Neural progenitor cell (in vitro differentiated cells): ENCODE measurements around the gene RB1. TPM values are rescaled to one million over a fixed set of nuclear protein-coding genes. Genes with fewer than 3 reads are reported as not detected.

Experiments used
- DNase-seq: peaks from one replicate; pipeline ENCODE4 v3.0.0-alpha.2; 2016; ENCODE audit warnings: low spot score
- H2AFZ ChIP-seq: fragments of 200-600 bp; sonication (generic); replicated peaks from 2 replicates; pipeline ENCODE4 v1.6.1; 2016; ENCODE audit warnings: antibody characterized with exemption
- H3F3A ChIP-seq: fragments of 200-600 bp; sonication (generic); 2 replicates; pipeline ENCODE4 v1.6.1; 2016; ENCODE audit warnings: antibody characterized with exemption, low read depth
- H3K27ac ChIP-seq: fragments of 200-600 bp; sonication (generic); 2 replicates; pipeline ENCODE4 v1.5.1; 2016; ENCODE audit warnings: mild to moderate bottlenecking
- H3K27me3 ChIP-seq: fragments of 200-600 bp; sonication (generic); 2 replicates; pipeline ENCODE4 v1.6.1; 2016; ENCODE audit warnings: mild to moderate bottlenecking, moderate library complexity
- H3K36me3 ChIP-seq: fragments of 200-600 bp; sonication (generic); 2 replicates; pipeline ENCODE4 v1.5.1; 2016
- H3K4me1 ChIP-seq: fragments of 200-600 bp; sonication (generic); 2 replicates; pipeline ENCODE4 v1.6.1; 2016; ENCODE audit warnings: mixed run types
- H3K4me2 ChIP-seq: fragments of 200-600 bp; sonication (generic); 2 replicates; pipeline ENCODE4 v1.6.1; 2016
- H3K4me3 ChIP-seq: fragments of 200-600 bp; sonication (generic); 2 replicates; pipeline ENCODE4 v1.5.1; 2016
- H3K79me2 ChIP-seq: fragments of 200-600 bp; sonication (generic); 2 replicates; pipeline ENCODE4 v1.6.1; 2016; ENCODE audit warnings: low read depth
- H3K9ac ChIP-seq: fragments of 200-600 bp; sonication (generic); 2 replicates; pipeline ENCODE4 v1.6.1; 2016
- H3K9me3 ChIP-seq: fragments of 200-600 bp; sonication (generic); 2 replicates; pipeline ENCODE4 v1.5.1; 2016; ENCODE audit warnings: low read depth
- H4K20me1 ChIP-seq: fragments of 200-600 bp; sonication (generic); 2 replicates; pipeline ENCODE4 v1.6.1; 2016; ENCODE audit warnings: low read depth
- H3K27ac Mint-ChIP-seq: 3 replicates; pipeline ENCODE4 v1.8.0; 2021; ENCODE audit warnings: mixed read lengths
- H3K27me3 Mint-ChIP-seq: 2 replicates; pipeline ENCODE4 v1.8.0; 2022; ENCODE audit warnings: low read depth, mild to moderate bottlenecking, inconsistent platforms, moderate library complexity, mixed read lengths; ENCODE audit not compliant: insufficient read depth
- H3K36me3 Mint-ChIP-seq: 3 replicates; pipeline ENCODE4 v1.8.0; 2021; ENCODE audit warnings: mixed read lengths
- H3K4me1 Mint-ChIP-seq: 3 replicates; pipeline ENCODE4 v1.8.0; 2021; ENCODE audit warnings: mixed read lengths
- H3K4me3 Mint-ChIP-seq: 3 replicates; pipeline ENCODE4 v1.8.0; 2021; ENCODE audit warnings: mild to moderate bottlenecking, moderate library complexity, mixed read lengths
- H3K9me3 Mint-ChIP-seq: 3 replicates; pipeline ENCODE4 v1.8.0; 2020; ENCODE audit warnings: mixed read lengths
- CTCF ChIP-seq: fragments of 200-600 bp; sonication (generic); IDR thresholded peaks from 2 replicates; pipeline ENCODE4 v1.5.1; 2017; ENCODE audit warnings: antibody characterized with exemption, mild to moderate bottlenecking
- EZH2 ChIP-seq: fragments of 200-600 bp; sonication (generic); IDR thresholded peaks from 2 replicates; pipeline ENCODE4 v1.6.1; 2017; ENCODE audit warnings: antibody characterized with exemption, mild to moderate bottlenecking, moderate library complexity
- EZH2phosphoT487 ChIP-seq: fragments of 200-600 bp; sonication (generic); IDR thresholded peaks from 2 replicates; pipeline ENCODE4 v1.6.1; 2017; ENCODE audit warnings: antibody characterized with exemption
- total RNA-seq: library from RNA; depleted of rRNA; stranded (reverse); fragments of >200 nt; gene quantifications from 2 replicates; pipeline ENCODE4 v1.2.3, GENCODE V29; 2015; ENCODE audit warnings: low replicate concordance

The RB1 gene
- total RNA-seq, 1 donor from 2014 or later = 39.5 TPM

- H3K4me1 ChIP-seq = peaks cover 24% of the 10 kb centered on the region
- H3K4me2 ChIP-seq = peak overlapping the region; percentile 59
- no peak overlapping the region for H3K27ac ChIP-seq
- H3F3A ChIP-seq = no peaks in the 10 kb centered on the region
- H3K4me3 ChIP-seq = peak overlapping the region; percentile 22
- H3K9ac ChIP-seq = no peak overlapping the region
- no peaks in the 10 kb centered on the region for H3K79me2 ChIP-seq
- H4K20me1 ChIP-seq = no peaks in the 10 kb centered on the region
- H3K27me3 ChIP-seq = no peaks in the 10 kb centered on the region
- H3K36me3 ChIP-seq = no peaks in the 10 kb centered on the region
- H2AFZ ChIP-seq = peak overlapping the region; percentile 52
- no peak for DNase-seq
- peaks cover 21% of the 10 kb centered on the region for H3K36me3 Mint-ChIP-seq
- H3K9me3 ChIP-seq = no peaks in the 10 kb centered on the region
- peaks cover 5% of the 10 kb centered on the region for H3K9me3 Mint-ChIP-seq
- peak overlapping the region; percentile 86 for H3K27ac Mint-ChIP-seq
- no peak for TF ChIP-seq CTCF
- TF ChIP-seq EZH2 = no peak
- no peak for TF ChIP-seq EZH2phosphoT487
- peak overlapping the region; percentile 88 for H3K4me3 Mint-ChIP-seq
- peaks cover 21% of the 10 kb centered on the region for H3K4me1 Mint-ChIP-seq
- no peaks in the 10 kb centered on the region for H3K27me3 Mint-ChIP-seq
Observed at GRCh38 chr13:48411147-48411794, 107.7 kb downstream of the RB1 start.

DNA sequence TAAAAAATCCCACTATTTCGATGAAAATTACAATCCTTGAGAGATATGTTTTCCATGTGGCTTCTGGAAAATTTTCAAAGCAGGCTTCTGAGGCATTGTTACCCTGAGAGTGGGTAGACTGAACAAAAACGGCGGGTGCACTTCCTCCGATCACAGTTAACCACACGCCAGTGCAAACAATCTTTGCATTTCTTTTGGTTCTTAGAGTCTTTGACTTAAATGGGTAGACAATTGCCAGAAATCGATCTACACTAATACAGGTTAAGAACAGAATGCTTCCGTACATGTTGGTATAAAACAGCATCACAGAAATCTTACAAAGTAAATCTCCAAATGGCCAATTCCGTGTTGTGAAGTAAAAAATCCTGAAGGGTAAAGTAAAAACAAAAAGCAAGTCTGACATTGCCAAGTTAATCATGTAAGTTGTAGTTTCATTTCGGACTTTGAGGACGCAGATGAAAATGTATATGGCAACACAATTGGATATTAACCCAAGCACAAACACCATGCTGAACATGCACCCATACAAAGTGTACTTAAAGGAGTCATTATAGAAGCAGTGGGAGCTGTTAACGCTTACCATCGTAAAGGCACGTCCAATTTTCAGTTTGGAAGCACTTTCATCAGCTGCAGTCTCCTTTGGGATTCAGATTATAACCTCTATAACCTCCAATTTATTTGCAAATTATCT, 108.4 kb downstream of the RB1 start:
- TF ChIP-seq EZH2 = no peak
- TF ChIP-seq CTCF = no peak
- TF ChIP-seq EZH2phosphoT487 = no peak
- Histone ChIP-seq H3K9me3 (no peaks in the 10 kb centered on the region), H3K27me3 (no peaks in the 10 kb centered on the region), H3K4me3 (peak overlapping the region; percentile 22), H3K36me3 (no peaks in the 10 kb centered on the region), H3K4me2 (peak overlapping the region; percentile 59), H3K27ac (peak overlapping the region; percentile 60), H3F3A (no peaks in the 10 kb centered on the region), H3K4me1 (peaks cover 24% of the 10 kb centered on the region), H3K79me2 (no peaks in the 10 kb centered on the region), H3K9ac (no peak overlapping the region), H4K20me1 (no peaks in the 10 kb centered on the region), H2AFZ (peak overlapping the region; percentile 52)
- H3K27me3 Mint-ChIP-seq = no peaks in the 10 kb centered on the region
- H3K9me3 Mint-ChIP-seq = peaks cover 7% of the 10 kb centered on the region
- peak overlapping the region; percentile 88 for H3K4me3 Mint-ChIP-seq
- H3K36me3 Mint-ChIP-seq = peaks cover 24% of the 10 kb centered on the region
- peak; percentile 11 for DNase-seq
- H3K4me1 Mint-ChIP-seq = peaks cover 21% of the 10 kb centered on the region
- peak overlapping the region; percentile 86 for H3K27ac Mint-ChIP-seq

DNA sequence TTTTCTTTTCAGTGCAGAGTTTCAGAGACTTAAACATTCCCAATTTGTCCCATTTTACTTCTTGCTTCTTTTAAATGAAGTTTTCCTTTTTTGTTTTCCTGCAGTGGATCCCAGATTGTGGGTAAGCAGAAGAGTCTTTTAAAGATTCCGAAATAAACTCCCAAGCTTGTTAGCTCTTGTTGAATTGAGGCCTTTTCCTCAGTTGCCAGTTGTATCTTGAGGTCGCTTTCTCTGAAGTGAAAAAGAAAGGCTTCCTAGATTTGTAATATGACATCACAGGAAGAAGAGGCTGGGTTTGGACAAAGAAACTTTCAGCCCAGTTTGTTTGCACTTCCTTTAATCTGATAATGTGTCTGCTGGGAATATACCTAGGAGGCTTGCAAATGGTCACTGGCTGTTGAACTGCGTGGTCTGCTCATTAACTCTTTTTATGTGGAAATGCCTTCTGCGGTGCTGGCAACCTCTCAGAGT, 109.4 kb downstream of the RB1 start, which contains the start of gene LPAR6:
Gene LPAR6 (minus strand): TSS at position 233 of the 471 bp plus-strand sequence. CDS start 690 bp downstream, outside the sequence.
- H3K27me3 Mint-ChIP-seq = no peaks in the 10 kb centered on the region
- Histone ChIP-seq H2AFZ (peak within 1 kb of the TSS; percentile 52), H3F3A (no peaks in the 10 kb centered on the region), H3K4me2 (peak within 1 kb of the TSS; percentile 59), H3K4me3 (peak within 1 kb of the TSS; percentile 22), H3K79me2 (no peaks in the 10 kb centered on the region), H3K27ac (peak within 1 kb of the TSS; percentile 60), H3K27me3 (no peaks in the 10 kb centered on the region), H3K4me1 (peaks cover 24% of the 10 kb centered on the region), H4K20me1 (no peaks in the 10 kb centered on the region), H3K36me3 (no peaks in the 10 kb centered on the region), H3K9ac (no peak within 1 kb of the TSS), H3K9me3 (no peaks in the 10 kb centered on the region)
- H3K36me3 Mint-ChIP-seq = peaks cover 32% of the 10 kb centered on the region
- peaks cover 21% of the 10 kb centered on the region for H3K4me1 Mint-ChIP-seq
- DNase-seq = peak; percentile 13
- TF ChIP-seq EZH2phosphoT487 (no peak), EZH2 (no peak), CTCF (no peak)
- peak within 1 kb of the TSS; percentile 95 for H3K27ac Mint-ChIP-seq
- peaks cover 16% of the 10 kb centered on the region for H3K9me3 Mint-ChIP-seq
- H3K4me3 Mint-ChIP-seq = peak within 1 kb of the TSS; percentile 88
